ENCODE data around the gene SCARF2. TPM values are rescaled to one million over a fixed set of nuclear protein-coding genes. Genes with fewer than 3 reads are reported as not detected.

The SCARF2 gene
- polyA plus RNA-seq, 1 donor from 2014 or later: 5.0 TPM

DNA sequence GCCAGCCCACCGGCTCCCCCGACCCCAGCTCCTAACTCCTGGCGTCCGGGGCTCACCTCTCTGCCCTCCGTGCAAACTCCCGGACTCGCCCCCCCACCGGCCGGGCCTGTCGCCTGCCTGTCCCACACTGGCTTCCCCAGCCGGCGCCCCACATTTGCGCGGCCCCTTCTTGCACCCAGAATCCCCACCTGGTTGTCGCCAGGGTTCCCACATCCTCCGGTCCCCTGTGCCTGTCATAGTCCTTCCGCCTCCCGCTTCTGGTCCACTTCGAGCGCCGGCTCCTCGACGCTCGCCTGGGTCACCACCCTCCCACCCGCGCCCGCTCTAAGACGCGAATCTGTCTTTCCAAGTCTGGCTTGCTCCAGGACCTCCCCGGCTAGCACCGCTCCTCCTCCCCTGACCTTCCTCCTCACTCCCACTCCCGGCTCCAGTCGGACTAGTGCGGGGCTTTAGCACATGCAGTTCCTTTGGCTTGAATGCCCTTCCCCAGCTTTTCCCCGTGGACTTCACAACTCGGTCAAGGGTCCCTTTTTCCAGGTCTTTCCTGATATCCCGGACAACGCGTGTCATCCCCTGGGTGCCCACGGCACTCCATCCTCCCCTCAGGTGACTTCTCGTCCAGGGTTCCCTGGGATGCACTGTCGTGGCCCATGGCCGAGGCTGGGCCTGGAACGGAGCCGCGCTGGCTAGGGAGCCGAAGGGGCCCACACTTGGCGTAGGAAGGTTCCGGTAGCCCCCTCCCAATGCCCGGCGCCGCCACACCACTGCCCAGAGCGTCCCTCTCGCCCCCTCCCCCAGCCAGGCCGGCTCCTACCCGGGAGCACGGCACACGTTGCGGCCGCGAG lies 635 bp downstream of the SCARF2 start:
- Histone ChIP-seq H4K20me1 (ENCODE audit: insufficient read depth) (peaks cover 5% of the 10 kb centered on the region), H3K27ac (ENCODE audit: low read length) (no peak overlapping the region), H3K4me3 (ENCODE audit: low read length) (peak overlapping the region; percentile 55), H3K36me3 (ENCODE audit: insufficient read depth, low read length) (no peaks in the 10 kb centered on the region), H3K9me2 (ENCODE audit: insufficient read depth, low read length) (no peaks in the 10 kb centered on the region), H3K4me2 (ENCODE audit: low read length) (no peak overlapping the region), H3F3A (ENCODE audit: insufficient read depth, low read length, poor library complexity, severe bottlenecking) (no peaks in the 10 kb centered on the region), H3K9me3 (ENCODE audit: low read length) (no peaks in the 10 kb centered on the region), H2AFZ (ENCODE audit: low read depth, low read length) (no peak overlapping the region), H3K79me2 (replicated peaks; ENCODE audit: insufficient read depth, low read length) (no peaks in the 10 kb centered on the region), H3K27me3 (ENCODE audit: insufficient read depth, low read depth, low read length) (peaks cover 58% of the 10 kb centered on the region), H3K9ac (ENCODE audit: low read length) (no peak overlapping the region)
- TF ChIP-seq EZH2 (IDR thresholded peaks at IDR 0.05; ENCODE audit: borderline replicate concordance, insufficient read depth, low read length, poor library complexity, severe bottlenecking): peak; percentile 9
- no peak for TF ChIP-seq MXI1 (conservative IDR thresholded peaks at IDR 0.05; ENCODE audit: poor library complexity, severe bottlenecking)

- H2AFZ ChIP-seq (ENCODE audit: low read depth, low read length): no peak overlapping the region
- H3K9me3 ChIP-seq (ENCODE audit: low read length): no peaks in the 10 kb centered on the region
- no peaks in the 10 kb centered on the region for H3K36me3 ChIP-seq (ENCODE audit: insufficient read depth, low read length)
- H3K4me2 ChIP-seq (ENCODE audit: low read length): no peak overlapping the region
- peaks cover 5% of the 10 kb centered on the region for H4K20me1 ChIP-seq (ENCODE audit: insufficient read depth)
- no peak for TF ChIP-seq REST (IDR thresholded peaks at IDR 0.05; ENCODE audit: borderline replicate concordance)
- no peak for TF ChIP-seq POLR2AphosphoS5 (IDR thresholded peaks at IDR 0.05)
- TF ChIP-seq EP300 (conservative IDR thresholded peaks at IDR 0.05; ENCODE audit: poor library complexity, severe bottlenecking): no peak
- TF ChIP-seq SMC3 (conservative IDR thresholded peaks at IDR 0.05; ENCODE audit: poor library complexity): no peak
- no peak for TF ChIP-seq CTCF (IDR thresholded peaks at IDR 0.05; ENCODE audit: poor library complexity, severe bottlenecking)
- TF ChIP-seq EZH2 (IDR thresholded peaks at IDR 0.05; ENCODE audit: borderline replicate concordance, insufficient read depth, low read length, poor library complexity, severe bottlenecking): no peak
- TF ChIP-seq TAF1 (IDR thresholded peaks at IDR 0.05; ENCODE audit: low read depth): no peak
- no peak for TF ChIP-seq RAD21 (conservative IDR thresholded peaks at IDR 0.05)
- TF ChIP-seq MXI1 (conservative IDR thresholded peaks at IDR 0.05; ENCODE audit: poor library complexity, severe bottlenecking): no peak
- H3K4me3 ChIP-seq (ENCODE audit: low read length): peak overlapping the region; percentile 55
- peaks cover 64% of the 10 kb centered on the region for H3K27me3 ChIP-seq (ENCODE audit: insufficient read depth, low read depth, low read length)
- H3K9ac ChIP-seq (ENCODE audit: low read length): no peak overlapping the region
- H3F3A ChIP-seq (ENCODE audit: insufficient read depth, low read length, poor library complexity, severe bottlenecking): no peaks in the 10 kb centered on the region
- no peak overlapping the region for H3K27ac ChIP-seq (ENCODE audit: low read length)
- no peaks in the 10 kb centered on the region for H3K79me2 ChIP-seq (replicated peaks; ENCODE audit: insufficient read depth, low read length)
- no peaks in the 10 kb centered on the region for H3K9me2 ChIP-seq (ENCODE audit: insufficient read depth, low read length)
Observed at GRCh38 chr22:20436307-20436767, 1.3 kb downstream of the SCARF2 start.

Measured in neural cell (in vitro differentiated cells).